Measurements from ENCODE around the gene GTF2F2.

Gene GTF2F2

DNA sequence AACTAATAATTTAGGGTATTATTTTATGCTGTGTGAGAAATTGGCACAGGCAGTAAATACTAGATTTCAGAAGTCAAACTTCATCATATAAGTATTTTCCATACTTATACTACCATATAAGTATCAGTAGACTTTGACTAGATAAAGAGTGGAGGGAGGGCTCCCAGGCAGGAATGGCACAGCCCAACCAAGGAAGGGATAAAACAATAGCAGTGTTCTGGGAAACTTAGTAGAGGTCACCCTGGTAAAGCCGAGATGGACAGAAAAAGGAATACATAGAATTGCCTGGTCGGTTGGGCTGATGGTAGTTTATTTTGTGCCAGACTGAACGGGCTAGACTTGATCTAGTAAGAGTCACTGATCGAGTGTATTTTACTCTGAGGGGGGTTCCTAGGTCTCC, 100.1 kb downstream of the GTF2F2 start:
- Histone ChIP-seq H3K27me3 (ENCODE audit: insufficient read depth, poor library complexity, severe bottlenecking) (no peaks in the 10 kb centered on the region), H3K27ac (replicated peaks) (no peak overlapping the region)
- DNase-seq (ENCODE audit: low read depth in 1 of 2, low spot score in 1 of 2): no peak

GRCh38 chr13:45222516-45222915, 102.2 kb downstream of the GTF2F2 start:
- Histone ChIP-seq H3K27ac (replicated peaks) (no peak overlapping the region), H3K27me3 (ENCODE audit: insufficient read depth, poor library complexity, severe bottlenecking) (no peaks in the 10 kb centered on the region), H3K4me3 (replicated peaks; ENCODE audit: insufficient read depth, low read length) (no peak overlapping the region)
- TF ChIP-seq SPI1 (IDR thresholded peaks at IDR 0.05; ENCODE audit: borderline replicate concordance, low read depth): no peak
- TF ChIP-seq CTCF (IDR thresholded peaks at IDR 0.05; ENCODE audit: insufficient read depth, low read length): no peak
- no peak for TF ChIP-seq POLR2AphosphoS5 (IDR thresholded peaks at IDR 0.05; ENCODE audit: low read depth)
- TF ChIP-seq REST (IDR thresholded peaks at IDR 0.05; ENCODE audit: insufficient replicate concordance, low read depth): no peak
- no peak for TF ChIP-seq GABPA (IDR thresholded peaks at IDR 0.05; ENCODE audit: low read depth)
- DNase-seq (ENCODE audit: low read depth in 1 of 2, low spot score in 1 of 2): no peak

More for the DNA sequence above, 100.1 kb downstream of the GTF2F2 start:
- TF ChIP-seq REST (IDR thresholded peaks at IDR 0.05; ENCODE audit: insufficient replicate concordance, low read depth) (no peak), SPI1 (IDR thresholded peaks at IDR 0.05; ENCODE audit: borderline replicate concordance, low read depth) (no peak), POLR2AphosphoS5 (IDR thresholded peaks at IDR 0.05; ENCODE audit: low read depth) (no peak), GABPA (IDR thresholded peaks at IDR 0.05; ENCODE audit: low read depth) (no peak), CTCF (IDR thresholded peaks at IDR 0.05; ENCODE audit: insufficient read depth, low read length) (no peak)
- no peak overlapping the region for H3K4me3 ChIP-seq (replicated peaks; ENCODE audit: insufficient read depth, low read length)

GRCh38 chr13:45222919-45223318, 102.6 kb downstream of the GTF2F2 start:
- Histone ChIP-seq H3K27ac (replicated peaks) (no peak overlapping the region), H3K4me3 (replicated peaks; ENCODE audit: insufficient read depth, low read length) (no peak overlapping the region), H3K27me3 (ENCODE audit: insufficient read depth, poor library complexity, severe bottlenecking) (no peaks in the 10 kb centered on the region)
- no peak for DNase-seq (ENCODE audit: low read depth in 1 of 2, low spot score in 1 of 2)
- no peak for TF ChIP-seq SPI1 (IDR thresholded peaks at IDR 0.05; ENCODE audit: borderline replicate concordance, low read depth)
- no peak for TF ChIP-seq POLR2AphosphoS5 (IDR thresholded peaks at IDR 0.05; ENCODE audit: low read depth)
- no peak for TF ChIP-seq REST (IDR thresholded peaks at IDR 0.05; ENCODE audit: insufficient replicate concordance, low read depth)
- no peak for TF ChIP-seq CTCF (IDR thresholded peaks at IDR 0.05; ENCODE audit: insufficient read depth, low read length)
- TF ChIP-seq GABPA (IDR thresholded peaks at IDR 0.05; ENCODE audit: low read depth): no peak
